ENCODE data around the gene RXFP4.

Gene RXFP4

GRCh38 chr1:155898888-155899287 lies 42.5 kb upstream of the RXFP4 start:
- peaks cover 22 to 55% (median 33%) of the 10 kb centered on the region in 4 experiments for H3K36me3 ChIP-seq (ENCODE audit: control insufficient read depth in 4 of 4, insufficient read depth in 4 of 4, low read length in 3 of 4)
- POLR2A ChIA-PET, result interaction anchor here (0.7 kb wide), 1 partner anchor 38 kb away, joined by 3 read pairs; no protein-coding TSS in a partner anchor
- WGBS (ENCODE audit: insufficient coverage), result 88% methylated on average over 1 of the region's 2 CpGs
- H3K4me3 ChIP-seq (ENCODE audit: control insufficient read depth in 1 of 7, extremely low read depth in 1 of 7, insufficient read depth in 4 of 7, low read depth in 2 of 7, low read length in 6 of 7), result no peak overlapping the region
- no peak overlapping the region for H3K27ac ChIP-seq (ENCODE audit: insufficient read depth in 1 of 2, low read depth in 1 of 2, low read length in 2 of 2, poor library complexity in 1 of 2, severe bottlenecking in 2 of 2)
- H3K4me1 ChIP-seq (ENCODE audit: control extremely low read depth in 1 of 4, control insufficient read depth in 4 of 4, insufficient read depth in 4 of 4, low read length in 3 of 4), result peaks cover 0 to 2% (median 2%) of the 10 kb centered on the region in 4 experiments
- DNase-seq, result no peak
- CTCF ChIA-PET, result interaction anchor here (0.7 to 1.7 kb wide), 3 partner anchors 16 to 340 kb away, joined by 3 to 5 read pairs (median 3); no protein-coding TSS in a partner anchor
- no peaks in the 10 kb centered on the region for H3K27me3 ChIP-seq (replicated peaks in 2 of 5; ENCODE audit: control insufficient read depth in 4 of 5, insufficient read depth in 5 of 5, low read length in 4 of 5)
- no peaks in the 10 kb centered on the region for H3K9me3 ChIP-seq (ENCODE audit: control extremely low read depth in 1 of 5, control insufficient read depth in 4 of 5, insufficient read depth in 2 of 5, low read depth in 1 of 5, low read length in 4 of 5)

GRCh38 chr1:155899683-155900082 lies 41.8 kb upstream of the RXFP4 start:
- no peak for DNase-seq
- Histone ChIP-seq H3K36me3 (ENCODE audit: control insufficient read depth in 4 of 4, insufficient read depth in 4 of 4, low read length in 3 of 4) (peaks cover 27 to 63% (median 40%) of the 10 kb centered on the region in 4 experiments), H3K4me3 (ENCODE audit: control insufficient read depth in 1 of 7, extremely low read depth in 1 of 7, insufficient read depth in 4 of 7, low read depth in 2 of 7, low read length in 6 of 7) (no peak overlapping the region), H3K27ac (ENCODE audit: insufficient read depth in 1 of 2, low read depth in 1 of 2, low read length in 2 of 2, poor library complexity in 1 of 2, severe bottlenecking in 2 of 2) (no peak overlapping the region), H3K27me3 (replicated peaks in 2 of 5; ENCODE audit: control insufficient read depth in 4 of 5, insufficient read depth in 5 of 5, low read length in 4 of 5) (no peaks in the 10 kb centered on the region), H3K4me1 (ENCODE audit: control extremely low read depth in 1 of 4, control insufficient read depth in 4 of 4, insufficient read depth in 4 of 4, low read length in 3 of 4) (no peaks in the 10 kb centered on the region), H3K9me3 (ENCODE audit: control extremely low read depth in 1 of 5, control insufficient read depth in 4 of 5, insufficient read depth in 2 of 5, low read depth in 1 of 5, low read length in 4 of 5) (no peaks in the 10 kb centered on the region)
- 100% methylated on average over 2 of the region's 2 CpGs for WGBS (ENCODE audit: insufficient coverage)
- POLR2A ChIA-PET, result interaction anchor here (0.7 kb wide), 1 partner anchor 39 kb away, joined by 3 read pairs; no protein-coding TSS in a partner anchor
- CTCF ChIA-PET, result no interaction called here

- H3K4me1 ChIP-seq (ENCODE audit: control extremely low read depth in 1 of 4, control insufficient read depth in 4 of 4, insufficient read depth in 4 of 4, low read length in 3 of 4), result no peaks in the 10 kb centered on the region
- H3K4me3 ChIP-seq (ENCODE audit: control insufficient read depth in 1 of 7, extremely low read depth in 1 of 7, insufficient read depth in 4 of 7, low read depth in 2 of 7, low read length in 6 of 7), result no peak overlapping the region
- peak in 2 of 3 donors; percentile 19 to 46 for DNase-seq
- WGBS (ENCODE audit: insufficient coverage), result 100% methylated on average over 1 of the region's 4 CpGs
- H3K36me3 ChIP-seq (ENCODE audit: control insufficient read depth in 4 of 4, insufficient read depth in 4 of 4, low read length in 3 of 4), result peaks cover 28 to 68% (median 42%) of the 10 kb centered on the region in 4 experiments
- H3K27ac ChIP-seq (ENCODE audit: insufficient read depth in 1 of 2, low read depth in 1 of 2, low read length in 2 of 2, poor library complexity in 1 of 2, severe bottlenecking in 2 of 2), result no peak overlapping the region
- no peaks in the 10 kb centered on the region for H3K27me3 ChIP-seq (replicated peaks in 2 of 5; ENCODE audit: control insufficient read depth in 4 of 5, insufficient read depth in 5 of 5, low read length in 4 of 5)
- ChIA-PET POLR2A (no interaction called here), CTCF (no interaction called here)
- no peaks in the 10 kb centered on the region for H3K9me3 ChIP-seq (ENCODE audit: control extremely low read depth in 1 of 5, control insufficient read depth in 4 of 5, insufficient read depth in 2 of 5, low read depth in 1 of 5, low read length in 4 of 5)
These were observed 41.3 kb upstream of the RXFP4 start for GRCh38 chr1:155900161-155900560.

- Histone ChIP-seq H3K4me1 (ENCODE audit: control extremely low read depth in 1 of 4, control insufficient read depth in 4 of 4, insufficient read depth in 4 of 4, low read length in 3 of 4) (no peaks in the 10 kb centered on the region), H3K4me3 (ENCODE audit: control insufficient read depth in 1 of 7, extremely low read depth in 1 of 7, insufficient read depth in 4 of 7, low read depth in 2 of 7, low read length in 6 of 7) (no peak overlapping the region), H3K36me3 (ENCODE audit: control insufficient read depth in 4 of 4, insufficient read depth in 4 of 4, low read length in 3 of 4) (peaks cover 17 to 79% (median 45%) of the 10 kb centered on the region in 4 experiments), H3K27ac (ENCODE audit: insufficient read depth in 1 of 2, low read depth in 1 of 2, low read length in 2 of 2, poor library complexity in 1 of 2, severe bottlenecking in 2 of 2) (no peak overlapping the region), H3K27me3 (replicated peaks in 2 of 5; ENCODE audit: control insufficient read depth in 4 of 5, insufficient read depth in 5 of 5, low read length in 4 of 5) (no peaks in the 10 kb centered on the region), H3K9me3 (ENCODE audit: control extremely low read depth in 1 of 5, control insufficient read depth in 4 of 5, insufficient read depth in 2 of 5, low read depth in 1 of 5, low read length in 4 of 5) (no peaks in the 10 kb centered on the region)
- ChIA-PET POLR2A (interaction anchor here (0.7 to 1.2 kb wide), 3 partner anchors 9 to 14 kb away, joined by 3 to 5 read pairs (median 4); no protein-coding TSS in a partner anchor), CTCF (interaction anchor here (1.1 to 1.7 kb wide), 4 partner anchors 9 to 31 kb away, joined by 3 to 9 read pairs (median 5); no protein-coding TSS in a partner anchor)
- 97% methylated on average over 9 of the region's 12 CpGs for WGBS (ENCODE audit: insufficient coverage)
- no peak for DNase-seq
These were observed 37.2 kb upstream of the RXFP4 start for GRCh38 chr1:155904261-155904660.

GRCh38 chr1:155909894-155910293 lies 31.5 kb upstream of the RXFP4 start:
- peaks cover 10 to 22% (median 18%) of the 10 kb centered on the region in 4 experiments for H3K4me1 ChIP-seq (ENCODE audit: control extremely low read depth in 1 of 4, control insufficient read depth in 4 of 4, insufficient read depth in 4 of 4, low read length in 3 of 4)
- H3K27ac ChIP-seq (ENCODE audit: insufficient read depth in 1 of 2, low read depth in 1 of 2, low read length in 2 of 2, poor library complexity in 1 of 2, severe bottlenecking in 2 of 2), result peak overlapping the region in 1 of 2 experiments; percentile 87
- ChIA-PET POLR2A (interaction anchor here (0.5 to 1.5 kb wide), 6 partner anchors 9 to 69 kb away, joined by 3 to 5 read pairs (median 3); partner anchors contain the start of genes GON4L and SYT11), CTCF (no interaction called here)
- H3K9me3 ChIP-seq (ENCODE audit: control extremely low read depth in 1 of 5, control insufficient read depth in 4 of 5, insufficient read depth in 2 of 5, low read depth in 1 of 5, low read length in 4 of 5), result no peaks in the 10 kb centered on the region
- WGBS (ENCODE audit: insufficient coverage), result 8% methylated on average over 1 of the region's 4 CpGs
- peak overlapping the region in 6 of 7 experiments; percentile 74 to 90 (median 82) for H3K4me3 ChIP-seq (ENCODE audit: control insufficient read depth in 1 of 7, extremely low read depth in 1 of 7, insufficient read depth in 4 of 7, low read depth in 2 of 7, low read length in 6 of 7)
- peak; percentile 76 to 92 (median 90) for DNase-seq
- peaks cover 14 to 60% (median 32%) of the 10 kb centered on the region in 4 experiments for H3K36me3 ChIP-seq (ENCODE audit: control insufficient read depth in 4 of 4, insufficient read depth in 4 of 4, low read length in 3 of 4)
- H3K27me3 ChIP-seq (replicated peaks in 2 of 5; ENCODE audit: control insufficient read depth in 4 of 5, insufficient read depth in 5 of 5, low read length in 4 of 5), result no peaks in the 10 kb centered on the region

- DNase-seq, result peak in 2 of 3 donors; percentile 28 to 44
- Histone ChIP-seq H3K4me3 (ENCODE audit: control insufficient read depth in 1 of 7, extremely low read depth in 1 of 7, insufficient read depth in 4 of 7, low read depth in 2 of 7, low read length in 6 of 7) (peak overlapping the region; percentile 44 to 90 (median 82)), H3K27ac (ENCODE audit: insufficient read depth in 1 of 2, low read depth in 1 of 2, low read length in 2 of 2, poor library complexity in 1 of 2, severe bottlenecking in 2 of 2) (peak overlapping the region; percentile 74 to 87), H3K36me3 (ENCODE audit: control insufficient read depth in 4 of 4, insufficient read depth in 4 of 4, low read length in 3 of 4) (peaks cover 13 to 62% (median 33%) of the 10 kb centered on the region in 4 experiments), H3K4me1 (ENCODE audit: control extremely low read depth in 1 of 4, control insufficient read depth in 4 of 4, insufficient read depth in 4 of 4, low read length in 3 of 4) (peaks cover 10 to 22% (median 18%) of the 10 kb centered on the region in 4 experiments), H3K9me3 (ENCODE audit: control extremely low read depth in 1 of 5, control insufficient read depth in 4 of 5, insufficient read depth in 2 of 5, low read depth in 1 of 5, low read length in 4 of 5) (no peaks in the 10 kb centered on the region), H3K27me3 (replicated peaks in 2 of 5; ENCODE audit: control insufficient read depth in 4 of 5, insufficient read depth in 5 of 5, low read length in 4 of 5) (no peaks in the 10 kb centered on the region)
- 0% methylated on average over 2 of the region's 11 CpGs for WGBS (ENCODE audit: insufficient coverage)
- POLR2A ChIA-PET, result interaction anchor here (0.6 to 1.5 kb wide), 2 partner anchors 8 to 53 kb away, joined by 3 to 5 read pairs; partner anchors contain the start of gene GON4L
- CTCF ChIA-PET, result no interaction called here
These were observed 30.8 kb upstream of the RXFP4 start for GRCh38 chr1:155910621-155911121.

Measured in common myeloid progenitor, CD34-positive (primary cell).